GM06990 (cell line): ENCODE results near the gene CALHM1.

Experiments used
- DNase-seq: peaks from one replicate; pipeline ENCODE4 v3.0.0-alpha.2; 2011; ENCODE audit not compliant: insufficient read length; ENCODE audit errors: extremely low read depth
- H3K27me3 ChIP-seq: replicated peaks from 2 replicates; pipeline ENCODE4 v1.6.0; 2011; ENCODE audit warnings: low read length; ENCODE audit not compliant: control insufficient read depth, insufficient read depth
- H3K36me3 ChIP-seq: 2 replicates; pipeline ENCODE4 v1.5.1; 2011; ENCODE audit warnings: low read length; ENCODE audit not compliant: control insufficient read depth, insufficient read depth
- H3K4me3 ChIP-seq: replicated peaks from 2 replicates; pipeline ENCODE4 v1.5.1; 2011; ENCODE audit warnings: low read depth, mild to moderate bottlenecking, control low read depth, low read length
- CTCF ChIP-seq: IDR thresholded peaks from 2 replicates; pipeline ENCODE4 v1.5.1; 2011; ENCODE audit warnings: low read length, control low read depth, mild to moderate bottlenecking, inconsistent platforms; ENCODE audit not compliant: insufficient read depth, poor library complexity, severe bottlenecking

CALHM1 gene

GRCh38 chr10:103442031-103442461 is 16.7 kb downstream of the CALHM1 start:
- Histone ChIP-seq H3K4me3 (no peak overlapping the region), H3K36me3 (peaks cover 59% of the 10 kb centered on the region), H3K27me3 (no peaks in the 10 kb centered on the region)
- no peak for TF ChIP-seq CTCF
- DNase-seq: no peak

- no peak overlapping the region for H3K4me3 ChIP-seq
- H3K27me3 ChIP-seq: no peaks in the 10 kb centered on the region
- peaks cover 61% of the 10 kb centered on the region for H3K36me3 ChIP-seq
- no peak for DNase-seq
- TF ChIP-seq CTCF: no peak
These were observed 17.1 kb downstream of the CALHM1 start for GRCh38 chr10:103441611-103442010.

- Histone ChIP-seq H3K4me3 (no peak overlapping the region), H3K27me3 (no peaks in the 10 kb centered on the region), H3K36me3 (peaks cover 62% of the 10 kb centered on the region)
- no peak for DNase-seq
- TF ChIP-seq CTCF: no peak
These were observed 17.5 kb downstream of the CALHM1 start for GRCh38 chr10:103441206-103441605.

GRCh38 chr10:103440416-103440815 is 18.3 kb downstream of the CALHM1 start:
- no peak for TF ChIP-seq CTCF
- Histone ChIP-seq H3K27me3 (no peaks in the 10 kb centered on the region), H3K4me3 (no peak overlapping the region), H3K36me3 (peaks cover 56% of the 10 kb centered on the region)
- DNase-seq: no peak

- Histone ChIP-seq H3K4me3 (no peak overlapping the region), H3K36me3 (peaks cover 56% of the 10 kb centered on the region), H3K27me3 (no peaks in the 10 kb centered on the region)
- no peak for DNase-seq
- no peak for TF ChIP-seq CTCF
These were observed 18.9 kb downstream of the CALHM1 start for GRCh38 chr10:103439776-103440175.

- H3K4me3 ChIP-seq: no peak overlapping the region
- no peak for DNase-seq
- peaks cover 47% of the 10 kb centered on the region for H3K36me3 ChIP-seq
- no peaks in the 10 kb centered on the region for H3K27me3 ChIP-seq
- TF ChIP-seq CTCF: no peak
These were observed 24.8 kb downstream of the CALHM1 start for GRCh38 chr10:103433858-103434257.
